Brain pericyte (primary cell): Measurements from ENCODE around the gene RAB19.

Source experiments
- DNase-seq: peaks from one replicate; pipeline ENCODE4 v3.0.0-alpha.2; 2012; ENCODE audit warnings: low read depth, low spot score

Gene RAB19

GRCh38 chr7:140403878-140404564 lies at the start of gene RAB19:
RAB19 (plus strand) TSS chr7:140404058; CDS start chr7:140407647, 3,589 bp downstream.
- no peak for DNase-seq

DNA sequence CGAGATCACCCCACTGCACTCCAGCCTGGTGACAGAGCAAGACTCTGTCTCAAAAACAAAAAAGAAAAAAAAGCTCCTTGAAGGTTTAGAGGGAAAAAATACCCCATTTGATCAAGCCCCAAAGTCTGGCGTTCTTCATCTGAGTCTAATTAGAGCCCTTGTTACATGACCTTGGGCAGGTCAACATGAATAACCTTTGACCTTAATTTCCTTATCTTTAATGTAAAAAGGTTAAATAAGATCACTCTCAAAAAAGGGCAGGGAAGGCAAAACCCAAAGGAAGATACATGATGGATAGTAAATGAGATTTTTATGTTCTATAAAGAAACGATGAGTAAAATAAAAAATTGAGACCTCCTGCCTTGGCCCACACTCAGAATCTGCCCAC lies 45.8 kb upstream of the RAB19 start:
- no peak for DNase-seq

- DNase-seq, result no peak
Observed at GRCh38 chr7:140358412-140359051, 45.3 kb upstream of the RAB19 start.

GRCh38 chr7:140360697-140361229 lies 43.1 kb upstream of the RAB19 start:
- DNase-seq, result no peak

DNA sequence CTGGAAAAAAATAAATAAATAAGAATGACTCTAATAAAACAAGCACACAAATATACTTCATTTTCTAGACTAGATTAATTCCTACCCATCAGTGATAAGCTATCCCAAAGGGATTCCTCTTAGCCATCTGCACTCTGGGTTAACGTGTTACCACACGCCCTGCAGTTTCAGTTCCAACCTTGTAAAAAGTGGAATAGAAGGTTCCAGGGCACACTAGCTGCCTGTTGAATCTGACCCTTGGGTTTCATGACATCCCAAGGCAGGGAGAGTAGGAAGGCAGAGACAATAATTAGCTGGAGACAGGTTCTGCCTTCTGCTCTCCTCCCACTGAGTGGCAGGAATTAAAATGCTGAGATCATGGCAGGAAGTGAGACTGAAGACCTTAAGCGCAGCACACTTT lies 39.0 kb upstream of the RAB19 start:
- no peak for DNase-seq

GRCh38 chr7:140367528-140367927 lies 36.3 kb upstream of the RAB19 start:
- no peak for DNase-seq

DNA sequence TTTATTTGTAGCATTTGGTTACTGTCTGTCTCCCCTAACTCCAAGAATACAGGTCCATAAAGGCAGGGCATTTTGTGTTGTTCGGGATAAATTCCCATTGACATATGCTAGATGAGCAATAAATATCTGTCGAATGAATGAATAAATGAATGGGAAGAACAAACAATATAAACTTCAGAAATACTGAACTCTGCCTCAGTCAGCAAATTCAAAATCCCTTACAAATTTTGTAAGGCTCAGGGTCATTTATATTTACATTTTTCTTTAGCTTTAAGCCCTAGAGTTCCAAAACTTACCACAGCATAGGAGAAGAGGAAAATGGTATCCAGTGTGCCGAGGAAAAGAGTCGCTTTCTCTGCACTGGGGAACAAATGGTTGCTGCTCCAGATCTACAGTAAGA lies 34.6 kb upstream of the RAB19 start:
- no peak for DNase-seq

DNA sequence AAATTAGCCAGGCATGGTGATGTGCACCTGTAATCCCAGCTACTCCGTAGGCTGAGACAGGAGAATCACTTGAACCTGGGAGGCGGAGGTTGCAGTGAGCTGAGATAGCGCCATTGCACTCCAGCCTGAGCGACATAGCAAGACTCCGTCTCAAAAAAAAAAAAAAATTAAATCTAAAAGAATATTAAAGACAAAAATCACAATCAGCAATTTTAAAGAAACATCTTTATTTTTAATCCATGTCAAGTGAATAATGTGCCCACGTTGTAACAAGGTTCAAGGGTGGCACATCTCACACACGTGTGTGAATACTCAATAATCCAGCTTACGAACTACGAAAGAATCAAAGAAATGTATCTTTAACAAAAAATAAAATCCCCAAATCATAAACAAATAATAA lies 28.5 kb upstream of the RAB19 start:
- DNase-seq, result no peak

DNA sequence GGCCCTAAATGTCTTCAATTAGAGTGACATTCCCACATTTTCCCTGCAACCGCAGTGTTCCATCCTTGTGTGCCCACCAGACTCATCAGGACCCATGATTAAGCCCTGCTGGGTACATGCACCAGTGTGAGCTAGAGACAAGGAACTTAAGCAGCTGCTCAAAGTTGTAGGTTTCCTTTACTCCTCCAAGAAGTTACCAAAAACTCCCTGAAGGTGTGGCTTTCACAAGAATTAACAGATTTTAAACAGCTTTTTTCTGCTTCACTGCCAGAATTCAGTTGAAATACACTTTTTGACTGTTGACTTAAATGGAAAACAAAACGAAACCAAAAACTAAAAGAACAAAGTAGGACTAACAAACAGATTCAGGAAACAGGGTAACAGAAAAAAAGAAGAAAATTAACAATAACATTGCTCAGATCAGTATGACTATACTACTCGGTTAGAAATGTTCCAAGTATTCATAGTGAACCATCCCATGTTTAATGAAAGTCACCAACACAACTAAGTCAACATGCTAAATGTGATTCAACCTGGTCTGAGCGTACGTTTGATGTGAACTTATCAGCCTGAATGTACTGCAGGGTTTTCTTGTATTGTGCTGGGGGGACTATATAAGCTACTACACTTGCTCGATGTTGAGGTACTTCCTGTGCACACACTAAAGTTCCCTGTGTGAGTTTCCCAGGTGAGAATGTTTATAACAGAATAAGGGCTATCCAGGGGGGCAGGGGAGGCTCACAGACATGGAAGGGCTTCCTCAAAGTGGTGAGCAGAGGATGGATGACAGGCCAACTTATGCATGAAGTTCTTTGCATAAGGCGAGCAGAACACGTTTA lies 27.7 kb upstream of the RAB19 start:
- DNase-seq, result no peak

GRCh38 chr7:140383954-140384713 lies 19.7 kb upstream of the RAB19 start:
- DNase-seq, result no peak

DNA sequence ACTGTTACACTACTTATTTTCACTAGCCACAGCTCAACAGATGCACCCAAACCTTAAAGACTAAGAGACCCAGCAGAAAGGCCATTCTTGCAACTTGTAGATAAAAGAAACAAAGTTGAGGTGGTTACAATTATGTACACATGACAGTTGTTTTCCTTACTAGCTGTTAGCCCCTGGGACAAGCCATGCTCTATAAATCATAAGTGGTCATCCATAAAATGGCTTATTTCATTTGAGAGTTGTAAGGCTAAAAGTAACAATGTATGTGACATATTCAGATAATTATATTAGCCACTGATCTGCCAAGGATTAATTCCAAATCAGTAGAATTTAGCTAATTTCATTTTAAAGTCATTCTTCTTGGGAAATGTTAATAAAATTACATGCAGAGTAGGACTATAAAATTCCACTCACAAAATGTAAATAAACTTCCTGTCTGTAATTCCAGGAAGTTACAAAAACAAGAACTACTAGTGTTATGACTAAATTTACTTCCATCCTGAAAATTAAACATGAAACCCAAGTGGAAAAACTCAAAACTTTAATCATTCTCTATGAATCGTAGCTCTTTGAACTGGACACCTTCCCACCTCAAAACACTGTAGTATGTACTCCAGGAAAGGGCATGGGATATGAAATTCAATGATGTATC lies 18.8 kb upstream of the RAB19 start:
- no peak for DNase-seq

GRCh38 chr7:140389445-140389844 lies 14.4 kb upstream of the RAB19 start:
- no peak for DNase-seq

DNA sequence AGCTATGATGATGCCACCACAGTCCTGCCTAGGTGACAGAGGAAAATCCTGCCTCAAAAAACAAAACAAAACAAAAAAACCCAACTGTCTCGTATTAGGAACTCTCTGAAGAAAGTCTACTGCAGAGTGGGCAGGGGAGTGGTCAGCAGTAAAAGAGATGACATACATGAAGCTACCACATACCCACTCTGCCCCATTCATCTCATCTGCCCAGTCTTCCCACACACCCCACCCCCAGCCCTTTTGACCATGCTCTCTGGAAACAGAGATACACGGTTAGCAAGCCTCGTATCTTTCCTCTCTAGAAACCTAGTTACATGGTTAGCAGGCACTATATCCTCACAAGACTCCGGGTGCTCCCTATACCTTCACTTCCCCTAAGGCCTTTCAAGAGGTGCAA lies 13.8 kb upstream of the RAB19 start:
- no peak for DNase-seq

DNA sequence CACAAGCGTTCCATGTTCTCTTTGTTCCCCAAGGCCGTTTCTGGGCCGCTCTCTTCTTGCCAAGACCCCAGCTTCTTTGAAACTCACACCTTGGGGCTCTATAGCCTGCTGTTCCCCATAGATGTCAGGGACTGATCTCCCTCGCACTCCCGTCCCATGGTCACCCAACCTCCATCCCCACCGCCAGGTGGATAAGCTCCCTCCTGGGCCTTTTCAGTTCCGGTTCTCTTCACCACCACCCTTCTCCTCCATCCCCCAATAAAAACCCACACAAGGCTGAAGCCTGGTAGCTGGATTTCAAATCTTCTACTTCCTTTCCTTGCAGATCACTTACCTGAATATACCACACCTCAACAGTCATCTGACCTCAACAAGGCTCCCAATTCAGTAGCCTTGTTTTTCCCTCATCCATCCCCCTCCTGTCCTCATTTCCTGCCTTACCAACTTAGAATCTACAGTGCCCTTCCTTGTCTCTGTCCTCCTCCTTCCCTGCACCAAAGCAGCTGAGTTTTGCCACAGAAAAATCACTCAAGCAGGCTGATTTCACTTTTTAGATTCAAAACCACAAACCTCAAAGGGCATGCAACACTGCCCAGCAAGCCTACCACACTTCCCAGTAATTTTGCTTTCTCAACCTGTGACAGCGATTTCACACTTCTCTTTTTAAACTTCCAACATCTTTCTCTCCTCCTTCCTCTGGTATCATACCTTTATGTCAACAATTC lies 13.2 kb upstream of the RAB19 start:
- DNase-seq, result no peak

DNA sequence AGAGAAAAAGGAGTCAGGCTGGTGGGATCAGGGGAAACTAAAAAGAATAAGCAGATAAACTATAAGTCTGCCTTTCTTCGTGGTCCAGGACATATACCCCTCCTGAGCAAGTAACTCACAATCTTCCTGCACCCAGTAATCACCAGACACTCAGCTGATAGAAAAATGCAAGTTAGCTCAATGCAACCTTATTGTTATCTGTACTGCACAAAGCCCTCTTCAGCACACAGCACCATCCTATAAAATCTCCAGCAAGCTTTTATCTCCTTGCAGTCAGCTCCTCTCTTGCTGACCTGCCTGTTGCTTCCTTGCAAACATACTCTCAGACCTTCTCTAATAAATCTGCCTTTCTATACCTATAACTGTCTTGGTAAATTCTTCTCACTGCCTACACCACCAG lies 12.2 kb upstream of the RAB19 start:
- DNase-seq, result no peak

DNA sequence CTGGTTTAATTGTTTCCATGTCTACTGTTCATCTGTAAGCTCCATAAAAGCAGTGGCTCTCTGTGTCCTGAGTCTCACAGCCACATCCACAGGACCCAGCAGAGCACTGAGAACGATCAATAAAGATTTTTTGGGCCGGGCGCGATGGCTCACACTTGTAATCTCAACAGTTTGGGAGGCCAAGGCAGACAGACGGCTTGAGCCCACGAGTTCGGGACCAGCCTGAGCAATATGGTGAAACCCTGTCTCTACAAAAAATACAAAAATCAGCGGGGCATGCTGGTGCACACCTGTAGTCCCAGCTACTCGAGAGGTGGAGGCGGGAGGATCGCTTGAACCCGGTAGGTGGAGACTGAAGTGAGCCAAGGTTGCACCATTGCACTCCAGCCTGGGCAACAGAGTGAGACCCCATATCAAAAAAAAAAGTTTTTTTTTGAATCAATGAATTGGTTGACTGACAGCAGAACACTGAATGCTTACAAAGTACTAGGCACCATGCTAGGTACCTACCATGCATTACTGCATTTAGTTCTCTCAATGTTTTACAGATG lies 10.0 kb upstream of the RAB19 start:
- DNase-seq, result no peak

DNA sequence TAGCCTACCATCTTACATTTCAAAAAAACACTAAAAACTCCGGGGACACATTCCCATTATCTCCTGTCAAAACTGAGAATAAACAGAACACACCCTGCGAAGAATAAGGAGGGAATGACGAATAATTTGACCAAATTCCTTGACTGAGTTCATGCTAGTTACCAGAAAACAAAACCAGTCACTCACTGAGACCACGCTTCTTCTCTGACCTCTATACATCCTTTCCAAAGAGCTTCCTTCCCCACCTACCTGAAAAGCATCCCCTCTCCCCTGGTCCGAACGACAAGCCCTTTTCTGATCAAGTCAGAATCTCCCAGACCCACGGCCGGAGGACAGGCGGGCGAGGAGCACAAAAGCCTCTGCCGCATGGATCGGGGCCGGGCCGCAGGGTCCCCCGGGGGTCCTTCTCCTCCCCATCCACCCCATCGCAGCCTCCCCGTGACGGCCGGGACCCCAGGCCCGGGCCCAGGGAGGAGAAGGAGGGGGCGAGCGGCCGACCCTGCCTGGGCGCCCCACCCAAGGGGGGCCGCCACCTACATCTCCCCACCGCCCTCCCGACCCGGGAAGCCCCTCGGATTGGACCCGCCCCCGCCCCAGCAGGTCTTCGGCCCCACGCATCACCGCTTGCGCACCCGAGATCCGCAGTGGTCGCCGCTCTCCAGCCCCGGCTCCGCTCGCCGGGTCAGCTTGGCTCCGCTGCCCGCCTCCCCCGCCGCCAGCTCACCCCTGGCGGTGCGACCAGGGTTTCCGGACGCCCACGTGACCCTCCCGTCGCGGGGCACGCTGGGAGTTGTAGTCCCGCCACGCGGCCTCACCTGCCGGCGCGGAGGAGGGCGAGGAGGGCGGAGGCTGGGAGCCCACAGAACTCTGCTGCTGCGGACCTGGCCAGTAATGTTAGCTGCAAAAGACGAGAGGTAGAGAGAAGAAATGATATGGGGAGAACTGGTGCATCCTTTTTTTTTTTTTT lies 5.8 kb upstream of the RAB19 start, which contains the start of gene SLC37A3:
TSS of gene SLC37A3 (minus strand) at position 747 of the 967 bp plus-strand sequence. CDS start 16,004 bp downstream, outside the sequence.
- no peak for DNase-seq

- no peak for DNase-seq
Observed at GRCh38 chr7:140398821-140399220, 5.0 kb upstream of the RAB19 start.

- DNase-seq, result no peak
Observed at GRCh38 chr7:140400381-140400780, 3.5 kb upstream of the RAB19 start.
